Neuronal stem cell (in vitro differentiated cells): ENCODE results near the gene SPATA16.
A peak's percentile ranks its signal among the peaks of the same experiment; 100 is the strongest.

ENCODE experiments used
- DNase-seq: peaks from one replicate; pipeline ENCODE4 v3.0.0-alpha.2; 2013; ENCODE audit warnings: low spot score
- H2AFZ ChIP-seq: one replicate; pipeline ENCODE4 v1.6.1; 2013; ENCODE audit warnings: mild to moderate bottlenecking, low read length, inconsistent platforms
- H2AK5ac ChIP-seq: 2 replicates; pipeline ENCODE4 v1.6.1; 2013; ENCODE audit warnings: low read depth, mild to moderate bottlenecking, inconsistent platforms, low read length, moderate library complexity, mixed read lengths
- H2BK120ac ChIP-seq: 2 replicates; pipeline ENCODE4 v1.6.1; 2013; ENCODE audit warnings: low read depth, mild to moderate bottlenecking, inconsistent platforms, low read length, moderate library complexity, mixed read lengths
- H2BK12ac ChIP-seq: one replicate; pipeline ENCODE4 v1.6.1; 2013; ENCODE audit warnings: low read length, inconsistent platforms
- H2BK15ac ChIP-seq: 2 replicates; pipeline ENCODE4 v1.6.1; 2013; ENCODE audit warnings: mild to moderate bottlenecking, low read length, inconsistent platforms, mixed read lengths
- H2BK5ac ChIP-seq: one replicate; pipeline ENCODE4 v1.6.1; 2013; ENCODE audit warnings: inconsistent platforms, mild to moderate bottlenecking, low read length, moderate library complexity
- H3K14ac ChIP-seq: one replicate; pipeline ENCODE4 v1.6.1; 2013; ENCODE audit warnings: low read length, inconsistent platforms
- H3K18ac ChIP-seq: 2 replicates; pipeline ENCODE4 v1.6.1; 2013; ENCODE audit warnings: low read length, inconsistent platforms
- H3K23ac ChIP-seq: 2 replicates; pipeline ENCODE4 v1.6.1; 2013; ENCODE audit warnings: low read depth, mild to moderate bottlenecking, mixed read lengths, low read length, inconsistent platforms; ENCODE audit not compliant: poor library complexity
- H3K27ac ChIP-seq: replicated peaks from 3 replicates; pipeline ENCODE4 v1.5.1; 2013; ENCODE audit warnings: low read length, inconsistent platforms
- H3K27me3 ChIP-seq, 3 experiments: 2 replicates each; pipeline ENCODE4 v1.6.1; 2013; ENCODE audit warnings: low read length in 3 of 3, mild to moderate bottlenecking in 2 of 3, inconsistent platforms in 1 of 3, low read depth in 1 of 3, mixed read lengths in 1 of 3, moderate library complexity in 1 of 3; ENCODE audit not compliant: control insufficient read depth in 3 of 3, insufficient read depth in 3 of 3
- H3K36me3 ChIP-seq, 2 donors: replicated peaks in 1 of 2; 2 replicates each; pipeline ENCODE4 v1.6.1; 2013; ENCODE audit warnings: low read length in 2 of 2; ENCODE audit not compliant: control insufficient read depth in 2 of 2, insufficient read depth in 2 of 2
- H3K4ac ChIP-seq: 2 replicates; pipeline ENCODE4 v1.6.1; 2013; ENCODE audit warnings: inconsistent platforms, mild to moderate bottlenecking, low read length, moderate library complexity
- H3K4me1 ChIP-seq, 2 donors: 1 replicate in 1 of 2; 2 replicates in 1 of 2; pipeline ENCODE4 v1.6.1; 2013; ENCODE audit warnings: low read length in 2 of 2, low read depth in 1 of 2; ENCODE audit not compliant: control insufficient read depth in 2 of 2, insufficient read depth in 1 of 2
- H3K4me2 ChIP-seq: one replicate; pipeline ENCODE4 v1.6.1; 2013; ENCODE audit warnings: mild to moderate bottlenecking, low read length, inconsistent platforms; ENCODE audit not compliant: insufficient read depth, poor library complexity, severe bottlenecking
- H3K4me3 ChIP-seq, 2 donors: 2 replicates each; pipeline ENCODE4 v1.5.1; 2013; ENCODE audit warnings: low read length in 2 of 2, mild to moderate bottlenecking in 2 of 2, inconsistent platforms in 1 of 2, moderate library complexity in 1 of 2
- H3K79me1 ChIP-seq: one replicate; pipeline ENCODE4 v1.6.1; 2013; ENCODE audit warnings: low read depth, mild to moderate bottlenecking, inconsistent platforms, low read length, moderate library complexity
- H3K9ac ChIP-seq: one replicate; pipeline ENCODE4 v1.6.1; 2013; ENCODE audit warnings: mild to moderate bottlenecking, low read depth, low read length, inconsistent platforms; ENCODE audit not compliant: poor library complexity
- H3K9me3 ChIP-seq, 2 donors: replicated peaks in 1 of 2; 2 replicates each; pipeline versions ENCODE3 to v1.6.1; 2013; ENCODE audit warnings: low read length in 2 of 2, mild to moderate bottlenecking in 2 of 2, inconsistent platforms in 1 of 2, low read depth in 1 of 2, mixed read lengths in 1 of 2, moderate library complexity in 1 of 2; ENCODE audit not compliant: control insufficient read depth in 2 of 2, insufficient read depth in 1 of 2
- H4K8ac ChIP-seq: one replicate; pipeline ENCODE4 v1.6.1; 2013; ENCODE audit warnings: low read depth, mild to moderate bottlenecking, inconsistent platforms, low read length, moderate library complexity
- H4K91ac ChIP-seq: one replicate; pipeline ENCODE4 v1.6.1; 2013; ENCODE audit warnings: low read length, low read depth, mild to moderate bottlenecking, inconsistent platforms; ENCODE audit not compliant: poor library complexity
- WGBS, 2 donors: extraction: QIAGEN DNeasy Blood & Tissue Kit; methylation state at CpG; one replicate each; pipeline ENCODE4 v1.1.7; 2013; ENCODE audit warnings: missing lambda C conversion rate in 2 of 2, mixed read lengths in 1 of 2; ENCODE audit not compliant: insufficient read length in 2 of 2, insufficient replicate concordance in 1 of 2; ENCODE audit errors: extremely low coverage in 2 of 2; 5-methylcytosine and 5-hydroxymethylcytosine counted together

SPATA16 gene

DNA sequence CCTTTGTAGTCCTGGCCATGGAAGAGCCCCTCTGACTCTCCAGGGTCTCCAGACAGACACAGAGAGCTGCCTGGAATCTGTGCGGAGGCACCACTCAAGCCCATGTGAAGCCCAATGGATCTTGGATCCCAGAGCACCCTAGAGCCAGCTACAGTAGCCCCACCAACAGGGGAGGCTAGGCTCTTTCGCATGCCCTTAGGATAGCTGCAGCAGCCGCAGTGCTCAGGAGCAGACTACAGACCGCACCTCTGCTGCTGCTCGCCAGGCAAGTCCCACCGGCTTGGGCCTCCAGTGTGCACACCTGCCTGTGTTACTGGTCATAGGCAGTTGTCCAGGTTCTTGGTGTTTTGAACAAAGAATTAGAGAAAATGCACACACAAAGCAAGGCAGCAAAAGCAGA is 131.6 kb downstream of the SPATA16 start:
- Histone ChIP-seq H2BK12ac (no peak overlapping the region), H4K91ac (no peak overlapping the region), H2BK120ac (no peak overlapping the region), H2AK5ac (no peak overlapping the region), H3K4ac (peak overlapping the region; percentile 66), H3K4me3 (no peak overlapping the region), H2BK5ac (no peak overlapping the region), H3K79me1 (no peaks in the 10 kb centered on the region), H3K27me3 (no peaks in the 10 kb centered on the region), H3K9ac (no peak overlapping the region), H4K8ac (no peak overlapping the region), H3K18ac (peak overlapping the region; percentile 64), H3K27ac (no peak overlapping the region), H3K36me3 (no peaks in the 10 kb centered on the region), H3K4me2 (no peak overlapping the region), H3K14ac (no peak overlapping the region), H3K4me1 (no peaks in the 10 kb centered on the region), H2AFZ (no peak overlapping the region), H3K9me3 (peaks cover 0 to 1% of the 10 kb centered on the region in 2 donors), H3K23ac (no peak overlapping the region), H2BK15ac (no peak overlapping the region)
- DNase-seq = no peak
- WGBS, 2 donors = no CpG with 5 or more reads among the region's 6 CpGs

GRCh38 chr3:173008978-173009377 is 132.1 kb downstream of the SPATA16 start:
- no peak overlapping the region for H3K4ac ChIP-seq
- peaks cover 0 to 1% of the 10 kb centered on the region in 2 donors for H3K9me3 ChIP-seq
- no peak overlapping the region for H3K4me3 ChIP-seq
- no peak for DNase-seq
- H2BK15ac ChIP-seq = no peak overlapping the region
- H3K9ac ChIP-seq = no peak overlapping the region
- no peak overlapping the region for H3K4me2 ChIP-seq
- no peak overlapping the region for H2BK12ac ChIP-seq
- no peak overlapping the region for H4K91ac ChIP-seq
- no peaks in the 10 kb centered on the region for H3K27me3 ChIP-seq
- H2AK5ac ChIP-seq = no peak overlapping the region
- no peaks in the 10 kb centered on the region for H3K4me1 ChIP-seq
- no peak overlapping the region for H2AFZ ChIP-seq
- WGBS, 2 donors = no CpG with 5 or more reads among the region's 3 CpGs
- H3K23ac ChIP-seq = no peak overlapping the region
- no peak overlapping the region for H2BK120ac ChIP-seq
- no peaks in the 10 kb centered on the region for H3K79me1 ChIP-seq
- no peak overlapping the region for H3K27ac ChIP-seq
- no peak overlapping the region for H3K18ac ChIP-seq
- no peak overlapping the region for H2BK5ac ChIP-seq
- H3K36me3 ChIP-seq = no peaks in the 10 kb centered on the region
- H3K14ac ChIP-seq = no peak overlapping the region
- no peak overlapping the region for H4K8ac ChIP-seq

DNA sequence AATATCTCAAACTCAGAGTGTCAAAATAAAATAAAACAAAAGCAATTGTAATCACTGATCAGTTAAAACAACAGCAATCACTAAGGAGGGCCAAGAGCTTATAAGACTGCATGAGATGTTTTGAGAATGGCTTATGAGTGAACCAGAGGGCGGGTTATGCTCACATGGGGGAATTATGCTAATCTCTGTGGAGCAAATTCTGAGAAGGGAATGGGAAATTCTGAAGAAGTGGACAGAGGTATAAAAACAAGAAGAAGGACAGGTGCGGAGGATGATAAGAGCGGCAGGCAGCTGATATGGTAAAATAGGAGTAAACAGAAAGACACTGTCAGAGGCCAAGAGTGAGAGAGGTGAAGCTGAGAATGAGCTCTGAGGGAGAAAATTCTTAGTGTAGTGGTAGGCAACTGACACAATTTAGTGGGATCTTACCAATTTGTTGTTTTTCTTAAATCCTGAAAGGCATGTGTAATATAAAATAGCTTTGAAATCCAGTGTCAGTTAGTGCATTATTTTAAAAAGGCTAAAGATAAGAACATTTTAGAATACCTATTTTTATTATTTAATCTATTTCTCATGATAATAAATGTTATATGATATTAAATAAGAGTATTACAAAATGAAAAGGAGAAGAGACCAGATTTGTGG is 133.8 kb downstream of the SPATA16 start:
- WGBS, 2 donors = no CpG with 5 or more reads among the region's 3 CpGs
- Histone ChIP-seq H3K79me1 (no peaks in the 10 kb centered on the region), H3K4me2 (no peak overlapping the region), H4K91ac (no peak overlapping the region), H3K23ac (no peak overlapping the region), H4K8ac (no peak overlapping the region), H2AFZ (no peak overlapping the region), H3K27me3 (no peaks in the 10 kb centered on the region), H3K18ac (no peak overlapping the region), H3K36me3 (no peaks in the 10 kb centered on the region), H2BK120ac (no peak overlapping the region), H3K9ac (no peak overlapping the region), H2BK15ac (no peak overlapping the region), H3K4me3 (no peak overlapping the region), H3K14ac (no peak overlapping the region), H3K4me1 (peaks cover 0 to 2% of the 10 kb centered on the region in 2 donors), H2BK5ac (no peak overlapping the region), H2BK12ac (no peak overlapping the region), H2AK5ac (no peak overlapping the region), H3K9me3 (peaks cover 0 to 1% of the 10 kb centered on the region in 2 donors), H3K27ac (no peak overlapping the region), H3K4ac (no peak overlapping the region)
- DNase-seq = no peak

DNA sequence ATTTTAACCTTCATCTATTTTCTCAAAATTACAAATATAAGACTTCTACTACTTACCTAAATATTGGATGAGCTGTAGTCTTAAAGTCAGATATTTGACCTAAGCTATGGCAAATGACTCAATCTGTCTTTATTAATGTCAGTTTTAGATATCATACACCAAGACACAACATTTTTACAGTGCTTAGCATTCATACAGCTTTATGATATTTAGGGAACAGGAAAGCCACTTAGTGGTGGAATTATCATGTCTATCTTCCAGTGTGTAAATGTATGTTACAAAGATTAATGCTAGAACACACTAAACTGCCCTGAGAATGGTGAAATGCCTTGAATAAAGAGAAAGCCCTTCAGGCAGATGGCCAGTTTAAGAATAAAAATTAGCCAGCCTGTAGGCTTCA is 135.0 kb downstream of the SPATA16 start:
- Histone ChIP-seq H3K36me3 (no peaks in the 10 kb centered on the region), H3K4me3 (no peak overlapping the region), H3K18ac (no peak overlapping the region), H3K14ac (no peak overlapping the region), H2AK5ac (no peak overlapping the region), H3K79me1 (no peaks in the 10 kb centered on the region), H2BK12ac (no peak overlapping the region), H3K23ac (no peak overlapping the region), H3K27ac (no peak overlapping the region), H3K9ac (no peak overlapping the region), H2BK5ac (no peak overlapping the region), H4K8ac (no peak overlapping the region), H3K4me2 (no peak overlapping the region), H3K4me1 (peaks cover 0 to 2% of the 10 kb centered on the region in 2 donors), H3K4ac (no peak overlapping the region), H4K91ac (no peak overlapping the region), H2BK120ac (no peak overlapping the region), H3K9me3 (peaks cover 0 to 1% of the 10 kb centered on the region in 2 donors), H2BK15ac (no peak overlapping the region), H2AFZ (no peak overlapping the region), H3K27me3 (no peaks in the 10 kb centered on the region)
- DNase-seq = no peak
